Osteocyte (in vitro differentiated cells): Measurements from ENCODE around the gene UQCRC1. TPM values are rescaled to one million over a fixed set of nuclear protein-coding genes. Genes with fewer than 3 reads are reported as not detected.

ENCODE experiments used
- DNase-seq: peaks from one replicate; pipeline ENCODE4 v3.0.0; 2021; ENCODE audit warnings: mixed read lengths; ENCODE audit not compliant: unreplicated experiment; ENCODE audit errors: extremely low spot score
- H3K27ac Mint-ChIP-seq: one replicate; pipeline ENCODE4 v1.8.0; 2021; ENCODE audit warnings: mild to moderate bottlenecking, mixed read lengths; ENCODE audit not compliant: unreplicated experiment
- H3K27me3 Mint-ChIP-seq: one replicate; pipeline ENCODE4 v1.8.0; 2021; ENCODE audit warnings: mixed read lengths; ENCODE audit not compliant: unreplicated experiment
- H3K36me3 Mint-ChIP-seq: one replicate; pipeline ENCODE4 v1.8.0; 2021; ENCODE audit warnings: mixed read lengths; ENCODE audit not compliant: unreplicated experiment
- H3K4me1 Mint-ChIP-seq: one replicate; pipeline ENCODE4 v1.8.0; 2021; ENCODE audit warnings: mixed read lengths; ENCODE audit not compliant: unreplicated experiment
- H3K4me3 Mint-ChIP-seq: one replicate; pipeline ENCODE4 v1.8.0; 2021; ENCODE audit warnings: mild to moderate bottlenecking, moderate library complexity, mixed read lengths; ENCODE audit not compliant: unreplicated experiment
- H3K9me3 Mint-ChIP-seq: one replicate; pipeline ENCODE4 v1.8.0; 2021; ENCODE audit warnings: mixed read lengths; ENCODE audit not compliant: unreplicated experiment
- total RNA-seq: library from RNA; stranded (reverse); gene quantifications from 2 replicates; pipeline ENCODE4 v1.2.1, GENCODE V29; 2021
- TF ChIP-seq, protein P1 (sequence below): fragments of 200-600 bp; sonication (generic); IDR thresholded peaks from 2 replicates; pipeline ENCODE4 v1.5.0; 2021; ENCODE audit warnings: antibody characterized with exemption, mild to moderate bottlenecking, moderate library complexity

The UQCRC1 gene
- total RNA-seq, 1 donor from 2014 or later: 202 TPM

DNA sequence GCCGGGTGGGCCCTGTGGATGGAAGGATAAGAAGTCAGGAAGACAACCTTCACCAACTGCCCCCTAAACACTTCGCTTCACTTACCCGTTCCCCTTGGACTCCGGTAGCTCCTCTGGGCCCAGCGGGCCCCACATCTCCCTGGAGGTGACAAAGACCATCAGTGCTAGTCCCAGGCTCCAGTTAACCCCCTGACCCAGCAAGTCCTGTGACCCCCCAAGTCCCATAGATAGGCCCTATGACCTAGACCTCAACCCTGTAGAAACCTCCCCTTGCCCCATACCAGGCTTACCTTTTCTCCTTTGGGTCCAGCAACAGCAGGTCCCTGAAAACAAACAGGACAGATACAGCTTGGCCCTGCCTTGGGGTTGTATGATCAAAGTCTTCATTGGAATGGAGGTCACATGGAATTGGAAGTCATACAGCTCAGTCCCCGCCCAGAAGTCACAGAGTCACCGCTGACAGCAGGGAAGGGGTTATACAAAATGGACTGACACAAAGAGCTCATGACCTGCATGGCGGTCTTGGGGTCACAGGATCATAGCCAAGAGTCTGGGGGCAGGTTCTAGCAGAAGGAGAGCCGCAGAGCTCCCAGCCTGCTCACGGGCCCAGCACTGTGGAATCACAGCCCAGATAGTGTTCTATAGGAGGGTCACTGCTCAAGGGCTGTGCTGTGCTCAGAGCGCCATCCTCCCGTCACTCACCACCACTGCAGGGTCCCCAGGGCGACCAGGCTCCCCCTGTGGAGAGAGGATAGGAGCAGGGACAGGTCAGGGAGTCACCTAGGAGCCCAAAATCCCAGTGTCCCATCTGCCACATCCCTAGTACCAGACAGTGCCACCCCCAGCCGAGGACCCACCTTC lies 27.6 kb downstream of the UQCRC1 start:
- Mint-ChIP-seq H3K27me3 (no peaks in the 10 kb centered on the region), H3K9me3 (no peaks in the 10 kb centered on the region), H3K4me1 (no peaks in the 10 kb centered on the region), H3K4me3 (no peak overlapping the region), H3K36me3 (no peaks in the 10 kb centered on the region), H3K27ac (no peak overlapping the region)
- TF ChIP-seq, protein P1, sequence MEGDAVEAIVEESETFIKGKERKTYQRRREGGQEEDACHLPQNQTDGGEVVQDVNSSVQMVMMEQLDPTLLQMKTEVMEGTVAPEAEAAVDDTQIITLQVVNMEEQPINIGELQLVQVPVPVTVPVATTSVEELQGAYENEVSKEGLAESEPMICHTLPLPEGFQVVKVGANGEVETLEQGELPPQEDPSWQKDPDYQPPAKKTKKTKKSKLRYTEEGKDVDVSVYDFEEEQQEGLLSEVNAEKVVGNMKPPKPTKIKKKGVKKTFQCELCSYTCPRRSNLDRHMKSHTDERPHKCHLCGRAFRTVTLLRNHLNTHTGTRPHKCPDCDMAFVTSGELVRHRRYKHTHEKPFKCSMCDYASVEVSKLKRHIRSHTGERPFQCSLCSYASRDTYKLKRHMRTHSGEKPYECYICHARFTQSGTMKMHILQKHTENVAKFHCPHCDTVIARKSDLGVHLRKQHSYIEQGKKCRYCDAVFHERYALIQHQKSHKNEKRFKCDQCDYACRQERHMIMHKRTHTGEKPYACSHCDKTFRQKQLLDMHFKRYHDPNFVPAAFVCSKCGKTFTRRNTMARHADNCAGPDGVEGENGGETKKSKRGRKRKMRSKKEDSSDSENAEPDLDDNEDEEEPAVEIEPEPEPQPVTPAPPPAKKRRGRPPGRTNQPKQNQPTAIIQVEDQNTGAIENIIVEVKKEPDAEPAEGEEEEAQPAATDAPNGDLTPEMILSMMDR: no peak
- no peak for DNase-seq

DNA sequence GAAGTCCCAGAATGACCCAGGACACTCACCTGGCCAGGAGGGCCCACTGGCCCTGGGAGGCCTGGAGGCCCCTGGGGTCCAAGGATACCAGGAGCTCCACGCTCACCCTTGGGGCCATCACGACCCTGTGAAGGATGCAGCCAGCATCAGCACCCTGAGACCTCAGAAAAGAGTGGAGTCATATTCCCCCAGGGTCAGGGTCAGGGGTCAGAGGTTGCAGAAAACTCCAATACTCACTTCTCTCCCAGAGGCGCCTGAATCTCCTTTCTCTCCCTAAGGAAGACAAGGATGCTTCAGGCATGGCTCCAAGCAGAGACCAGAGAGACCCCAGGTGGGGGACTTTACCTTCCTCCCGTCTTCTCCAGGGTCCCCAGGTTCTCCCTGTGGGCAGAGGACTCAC lies 32.8 kb downstream of the UQCRC1 start:
- DNase-seq: no peak
- Mint-ChIP-seq H3K4me1 (no peaks in the 10 kb centered on the region), H3K27me3 (no peaks in the 10 kb centered on the region), H3K36me3 (peaks cover 2% of the 10 kb centered on the region), H3K27ac (no peak overlapping the region), H3K4me3 (no peak overlapping the region), H3K9me3 (no peaks in the 10 kb centered on the region)
- TF ChIP-seq, protein P1: no peak

DNA sequence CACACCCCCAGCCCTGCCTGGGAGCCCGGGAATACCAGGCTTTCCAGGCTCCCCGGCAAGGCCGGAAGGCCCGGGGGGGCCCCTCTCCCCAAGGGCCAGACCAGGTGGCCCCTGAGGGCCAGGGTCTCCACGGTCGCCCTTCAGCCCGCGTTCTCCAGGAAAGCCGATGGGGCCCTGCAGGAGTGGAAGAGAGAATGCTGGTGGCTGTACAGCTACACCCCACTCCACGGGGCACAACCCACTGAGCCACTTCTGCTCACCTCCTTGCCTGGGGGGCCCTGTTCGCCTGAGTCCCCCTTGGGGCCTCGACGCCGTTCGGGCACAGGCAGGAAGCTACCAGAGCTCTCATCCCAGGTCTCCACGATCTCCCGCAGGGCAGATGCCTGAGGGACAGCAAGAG lies 34.1 kb downstream of the UQCRC1 start:
- Mint-ChIP-seq H3K9me3 (no peaks in the 10 kb centered on the region), H3K27me3 (no peaks in the 10 kb centered on the region), H3K4me1 (no peaks in the 10 kb centered on the region), H3K36me3 (peaks cover 2% of the 10 kb centered on the region), H3K4me3 (no peak overlapping the region), H3K27ac (no peak overlapping the region)
- TF ChIP-seq, protein P1: no peak
- DNase-seq: no peak

DNA sequence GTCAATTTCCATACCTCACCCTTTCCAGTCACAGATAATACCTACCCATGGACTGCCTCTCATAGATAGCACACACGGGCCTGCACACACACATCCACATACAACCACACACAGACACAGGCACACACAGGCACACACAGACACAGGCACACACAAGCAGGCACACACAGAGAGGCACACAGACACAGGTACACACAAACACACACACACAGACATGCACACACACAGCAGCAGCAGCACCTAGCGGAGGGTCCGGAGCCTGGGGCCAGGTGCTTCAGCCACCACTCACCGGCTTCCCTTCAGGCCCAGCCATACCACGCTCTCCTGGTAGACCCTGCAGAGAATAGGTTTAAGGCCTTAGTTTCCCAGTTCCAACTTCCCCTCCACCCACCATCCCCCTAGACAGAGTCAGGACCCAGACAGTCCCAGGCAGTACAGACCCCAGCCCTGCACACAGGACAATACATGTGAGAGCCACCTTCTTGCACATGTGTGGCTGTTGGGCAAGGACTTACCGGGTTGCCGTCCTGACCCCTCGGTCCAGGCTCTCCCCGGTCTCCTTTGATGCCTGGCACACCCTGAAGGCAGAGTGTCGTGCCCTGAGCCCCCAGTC lies 35.4 kb downstream of the UQCRC1 start:
- no peak overlapping the region for H3K27ac Mint-ChIP-seq
- no peaks in the 10 kb centered on the region for H3K9me3 Mint-ChIP-seq
- no peaks in the 10 kb centered on the region for H3K4me1 Mint-ChIP-seq
- H3K4me3 Mint-ChIP-seq: no peak overlapping the region
- H3K36me3 Mint-ChIP-seq: peaks cover 2% of the 10 kb centered on the region
- TF ChIP-seq, protein P1: no peak
- H3K27me3 Mint-ChIP-seq: no peaks in the 10 kb centered on the region
- DNase-seq: no peak

DNA sequence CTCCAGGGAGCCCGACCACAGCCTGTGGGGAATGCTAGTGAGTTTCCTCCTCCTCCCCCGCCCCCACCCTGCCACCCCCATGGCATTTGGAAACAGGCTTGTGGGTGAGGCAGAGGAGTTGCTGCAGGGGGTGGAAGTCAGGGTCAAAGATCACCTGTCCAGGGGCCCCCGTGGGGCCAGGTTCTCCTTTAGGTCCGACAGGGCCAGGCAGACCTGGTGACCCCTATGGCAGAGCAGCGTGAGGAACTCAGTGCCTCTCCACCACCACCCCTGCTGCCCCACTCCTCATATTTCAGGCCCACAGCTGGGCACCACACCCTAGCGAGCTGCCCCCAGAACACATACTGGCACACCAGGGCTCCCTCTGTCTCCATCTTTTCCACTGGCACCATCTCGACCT lies 36.9 kb downstream of the UQCRC1 start:
- no peak overlapping the region for H3K4me3 Mint-ChIP-seq
- TF ChIP-seq, protein P1: no peak
- H3K27me3 Mint-ChIP-seq: no peaks in the 10 kb centered on the region
- no peak overlapping the region for H3K27ac Mint-ChIP-seq
- no peak for DNase-seq
- no peaks in the 10 kb centered on the region for H3K4me1 Mint-ChIP-seq
- no peaks in the 10 kb centered on the region for H3K9me3 Mint-ChIP-seq
- peaks cover 4% of the 10 kb centered on the region for H3K36me3 Mint-ChIP-seq
